H1 (cell line): Measurements from ENCODE around the gene SOS1. TPM values are rescaled to one million over a fixed set of nuclear protein-coding genes. Genes with fewer than 3 reads are reported as not detected.

Source experiments
- CTCF ChIA-PET: fragments of 300-600 bp; sonication (Branson Sonifier 250); formaldehyde crosslinking; loops from one replicate; lab custom pipeline; 2021; ENCODE audit not compliant: partially characterized antibody; lab: Charles Lee
- POLR2A ChIA-PET: fragments of 300-600 bp; sonication (Branson Sonifier 250); formaldehyde crosslinking; loops from one replicate; lab custom pipeline; 2021; ENCODE audit warnings: inconsistent platforms; ENCODE audit not compliant: partially characterized antibody; lab: Charles Lee
- DNase-seq, 2 experiments: peaks; one replicate each; pipeline versions ENCODE4 v3.0.0 to v3.0.0-alpha.2; 2010 to 2022; ENCODE audit warnings: low spot score in 2 of 2, low read depth in 1 of 2, mixed read lengths in 1 of 2
- FAIRE-seq: peaks from 2 replicates; lab custom pipeline; 2011; peaks lifted over from hg19 to GRCh38; lab: Jason Lieb, UNC
- H2AFZ ChIP-seq: 2 replicates; pipeline ENCODE4 v1.8.1; 2012; ENCODE audit warnings: low read length, inconsistent platforms
- H2AK5ac ChIP-seq: 2 replicates; pipeline ENCODE4 v1.6.1; 2013; ENCODE audit warnings: low read depth, low read length
- H2BK120ac ChIP-seq: replicated peaks from 2 replicates; pipeline ENCODE3; 2013; ENCODE audit warnings: low read depth, low read length, inconsistent platforms
- H2BK12ac ChIP-seq: 2 replicates; pipeline ENCODE4 v1.6.1; 2013; ENCODE audit warnings: low read depth, low read length
- H2BK15ac ChIP-seq: 2 replicates; pipeline ENCODE4 v1.6.1; 2013; ENCODE audit warnings: low read length
- H2BK20ac ChIP-seq: 2 replicates; pipeline ENCODE4 v1.6.1; 2013; ENCODE audit warnings: low read length
- H2BK5ac ChIP-seq: 2 replicates; pipeline ENCODE4 v1.6.1; 2013; ENCODE audit warnings: low read depth, low read length
- H3K14ac ChIP-seq: 2 replicates; pipeline ENCODE4 v1.6.1; 2013; ENCODE audit warnings: inconsistent platforms; ENCODE audit not compliant: insufficient read length
- H3K18ac ChIP-seq: 2 replicates; pipeline ENCODE4 v1.6.1; 2013; ENCODE audit warnings: low read length; ENCODE audit errors: extremely low read depth
- H3K23ac ChIP-seq: 2 replicates; pipeline ENCODE4 v1.6.1; 2013; ENCODE audit warnings: inconsistent platforms; ENCODE audit not compliant: insufficient read length
- H3K23me2 ChIP-seq: 2 replicates; pipeline ENCODE4 v1.6.1; 2013; ENCODE audit warnings: low read depth, low read length
- H3K27ac ChIP-seq: 2 replicates; pipeline ENCODE4 v1.6.1; 2011; ENCODE audit warnings: low read depth, low read length, inconsistent platforms
- H3K27me3 ChIP-seq, 4 experiments: replicated peaks in 1 of 4; 1 replicate in 1 of 4; 2 replicates in 3 of 4; pipeline versions ENCODE4 v1.6.1 to v1.8.1; 2011 to 2013; ENCODE audit warnings: low read length in 3 of 4, mild to moderate bottlenecking in 3 of 4, inconsistent platforms in 2 of 4, mixed read lengths in 2 of 4, moderate library complexity in 1 of 4; ENCODE audit not compliant: control insufficient read depth in 3 of 4, insufficient read depth in 3 of 4; ENCODE audit errors: extremely low read depth in 1 of 4
- H3K36me3 ChIP-seq, 4 experiments: 2 replicates each; pipeline versions ENCODE4 v1.6.1 to v1.8.1; 2011 to 2013; ENCODE audit warnings: mild to moderate bottlenecking in 4 of 4, low read length in 3 of 4, moderate library complexity in 2 of 4, control low read depth in 1 of 4, inconsistent platforms in 1 of 4; ENCODE audit not compliant: insufficient read depth in 4 of 4, control insufficient read depth in 2 of 4
- H3K4ac ChIP-seq: replicated peaks from 2 replicates; pipeline ENCODE3; 2013; ENCODE audit warnings: low read length, low read depth, mixed read lengths, inconsistent platforms; ENCODE audit not compliant: insufficient read length
- H3K4me1 ChIP-seq, 4 experiments: replicated peaks in 1 of 4; 1 replicate in 1 of 4; 2 replicates in 3 of 4; pipeline versions ENCODE4 v1.6.1 to v1.8.1; 2011 to 2013; ENCODE audit warnings: low read length in 3 of 4, inconsistent platforms in 2 of 4, mixed read lengths in 1 of 4; ENCODE audit not compliant: insufficient read depth in 4 of 4, control insufficient read depth in 3 of 4
- H3K4me2 ChIP-seq, 2 experiments: 2 replicates each; pipeline versions ENCODE4 v1.6.1 to v1.8.1; 2011 to 2013; ENCODE audit warnings: low read depth in 2 of 2, low read length in 2 of 2, control low read depth in 1 of 2, inconsistent platforms in 1 of 2, mild to moderate bottlenecking in 1 of 2; ENCODE audit not compliant: insufficient read depth in 1 of 2
- H3K4me3 ChIP-seq, 4 experiments: fragments of 200-600, 300-600 bp in 1 of 4; sonication (generic), shearing (Covaris generic), sonication (Bioruptor Twin) in 1 of 4; 2 replicates each; pipeline versions ENCODE4 v1.5.1 to v1.8.1; 2011 to 2016; ENCODE audit warnings: low read length in 4 of 4, low read depth in 3 of 4, control low read depth in 2 of 4, inconsistent platforms in 2 of 4, mild to moderate bottlenecking in 2 of 4, mixed read lengths in 1 of 4, moderate library complexity in 1 of 4; ENCODE audit not compliant: insufficient read depth in 2 of 4; ENCODE audit errors: extremely low read depth in 1 of 4
- H3K56ac ChIP-seq: replicated peaks from 2 replicates; pipeline ENCODE3; 2013; ENCODE audit warnings: low read depth, mild to moderate bottlenecking, mixed read lengths, low read length, inconsistent platforms; ENCODE audit not compliant: insufficient read length
- H3K79me1 ChIP-seq: 2 replicates; pipeline ENCODE4 v1.6.1; 2013; ENCODE audit warnings: low read depth, low read length, control low read depth
- H3K79me2 ChIP-seq, 2 experiments: 2 replicates each; pipeline versions ENCODE4 v1.6.1 to v1.8.1; 2012 to 2013; ENCODE audit warnings: low read length in 2 of 2, mild to moderate bottlenecking in 2 of 2, inconsistent platforms in 1 of 2; ENCODE audit not compliant: insufficient read depth in 2 of 2, control insufficient read depth in 1 of 2
- H3K9ac ChIP-seq, 4 experiments: replicated peaks in 1 of 4; 1 replicate in 1 of 4; 2 replicates in 3 of 4; pipeline versions ENCODE4 v1.6.1 to v1.8.1; 2011 to 2013; ENCODE audit warnings: low read depth in 3 of 4, low read length in 3 of 4, control low read depth in 2 of 4, mild to moderate bottlenecking in 2 of 4, moderate library complexity in 2 of 4, inconsistent platforms in 1 of 4; ENCODE audit errors: extremely low read depth in 1 of 4
- H3K9me3 ChIP-seq, 2 experiments: 2 replicates each; pipeline versions ENCODE4 v1.6.1 to v1.8.1; 2012 to 2013; ENCODE audit warnings: mild to moderate bottlenecking in 2 of 2, moderate library complexity in 2 of 2, control low read depth in 1 of 2, inconsistent platforms in 1 of 2, low read depth in 1 of 2, low read length in 1 of 2, mixed read lengths in 1 of 2; ENCODE audit not compliant: insufficient read depth in 2 of 2
- H4K20me1 ChIP-seq, 2 experiments: replicated peaks in 1 of 2; 2 replicates each; pipeline versions ENCODE3 to v1.8.1; 2011 to 2013; ENCODE audit warnings: inconsistent platforms in 2 of 2, low read length in 2 of 2, mild to moderate bottlenecking in 1 of 2; ENCODE audit not compliant: insufficient read depth in 2 of 2, control insufficient read depth in 1 of 2
- H4K5ac ChIP-seq: 2 replicates; pipeline ENCODE4 v1.6.1; 2013; ENCODE audit warnings: low read length, low read depth, mixed read lengths, inconsistent platforms; ENCODE audit not compliant: insufficient read length
- H4K8ac ChIP-seq: 2 replicates; pipeline ENCODE4 v1.8.0; 2013; ENCODE audit warnings: mild to moderate bottlenecking, moderate library complexity, low read length, inconsistent platforms; ENCODE audit not compliant: insufficient read depth; ENCODE audit errors: extremely low read depth
- H4K91ac ChIP-seq: replicated peaks from 2 replicates; pipeline ENCODE3; 2013; ENCODE audit warnings: low read length, mixed read lengths, inconsistent platforms; ENCODE audit not compliant: insufficient read length
- WGBS, 2 experiments: shearing (Covaris generic) in 1 of 2; methylation state at CpG; one replicate each; pipeline versions ENCODE4 v1.1.6 to v1.1.7; 2013 to 2015; ENCODE audit warnings: low lambda C conversion rate in 2 of 2, mixed read lengths in 2 of 2, inconsistent platforms in 1 of 2, low coverage in 1 of 2, missing lambda C conversion rate in 1 of 2; ENCODE audit not compliant: insufficient replicate concordance in 2 of 2, insufficient coverage in 1 of 2, insufficient read length in 1 of 2; ENCODE audit errors: extremely low coverage in 1 of 2, missing lambda C conversion rate in 1 of 2; 5-methylcytosine and 5-hydroxymethylcytosine counted together
- polyA plus RNA-seq, 7 experiments: library from polyadenylated mRNA; depleted of rRNA in 3 of 7; stranded (reverse) in 5 of 7; unstranded in 2 of 7; fragments of >200 nt in 5 of 7; fragments of 200-250 nt in 2 of 7; gene quantifications; 1 replicate in 5 of 7; 2 replicates in 1 of 7; 4 replicates in 1 of 7; pipeline versions ENCODE4 v1.2.1 to v1.2.3, GENCODE V29; 2011 to 2013; ENCODE audit warnings: missing spikeins in 2 of 7, mixed read lengths in 2 of 7
- total RNA-seq: library from RNA; stranded (reverse); fragmentation: NEBNext Ultra II Directional; extraction: Animal tissue kit (Norgen Biotek cat#: 25700); gene quantifications from 2 replicates; pipeline ENCODE4 v1.2.1, GENCODE V29; 2021

The SOS1 gene
- total and polyA plus RNA-seq, 2 of the 8 experiments (the other 6 are each of a cell fraction or from before 2014, with no cell fraction given) = 25.7 to 27.0 TPM

DNA sequence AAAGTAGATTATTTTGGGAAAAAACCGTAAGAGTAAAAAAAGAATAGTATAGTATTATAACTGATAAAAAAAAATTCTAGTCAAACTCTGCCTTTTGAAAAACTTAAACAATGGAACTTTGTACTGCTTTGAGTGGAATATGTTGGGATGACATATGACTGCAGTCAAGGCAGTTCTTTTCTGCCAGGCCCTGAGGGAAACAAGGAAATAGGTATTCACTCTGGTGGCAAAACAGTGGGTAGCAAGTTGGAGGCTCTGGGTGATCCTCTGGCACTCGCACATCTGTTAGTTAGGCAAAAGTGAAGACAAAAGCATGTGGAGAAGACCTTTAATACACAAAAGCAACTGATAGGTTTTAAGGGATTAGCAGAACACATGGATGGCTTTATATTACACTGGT, 129.0 kb downstream of the SOS1 start:
- H3K4me2 ChIP-seq = no peak overlapping the region
- no peak overlapping the region for H2AFZ ChIP-seq
- H2BK15ac ChIP-seq = no peak overlapping the region
- no peak overlapping the region for H3K27ac ChIP-seq
- ChIA-PET CTCF (interaction anchor here (1.2 to 1.4 kb wide), 5 partner anchors 16 to 237 kb away, joined by 3 to 4 read pairs (median 3); no protein-coding TSS in a partner anchor), POLR2A (interaction anchor here (0.8 kb wide), 1 partner anchor 241 kb away, joined by 4 read pairs; the partner anchor contains the start of gene SRSF7)
- H2BK20ac ChIP-seq = no peak overlapping the region; the same call in 1 of the 2 replicates
- H3K56ac ChIP-seq = no peak overlapping the region
- no peak overlapping the region for H2BK5ac ChIP-seq
- no peak overlapping the region for H3K4me3 ChIP-seq
- no peak overlapping the region for H3K23ac ChIP-seq
- no peak overlapping the region for H2BK12ac ChIP-seq
- H3K27me3 ChIP-seq = no peaks in the 10 kb centered on the region
- H2BK120ac ChIP-seq = no peak overlapping the region
- no peak for DNase-seq
- peaks cover 0 to 25% (median 5%) of the 10 kb centered on the region in 4 experiments; a peak in 4 of 8 replicates for H3K36me3 ChIP-seq
- H3K23me2 ChIP-seq = no peaks in the 10 kb centered on the region
- no peak overlapping the region for H4K91ac ChIP-seq
- 81 to 100% methylated on average over 1 to 2 of the region's 2 CpGs for WGBS, 2 experiments
- H2AK5ac ChIP-seq = no peak overlapping the region
- no peak overlapping the region for H4K5ac ChIP-seq
- no peak overlapping the region for H4K8ac ChIP-seq
- H3K18ac ChIP-seq = no peak overlapping the region
- H3K9ac ChIP-seq = no peak overlapping the region
- H3K4ac ChIP-seq = no peak overlapping the region
- H3K4me1 ChIP-seq = no peaks in the 10 kb centered on the region; a peak in 1 of 7 replicates
- H3K9me3 ChIP-seq = no peaks in the 10 kb centered on the region
- H3K79me2 ChIP-seq = no peaks in the 10 kb centered on the region
- H4K20me1 ChIP-seq = no peaks in the 10 kb centered on the region
- no peaks in the 10 kb centered on the region for H3K79me1 ChIP-seq
- no peak overlapping the region for H3K14ac ChIP-seq
- FAIRE-seq = no peak
